Measurements from ENCODE around the gene POLR3GL.
A peak's percentile ranks its signal among the peaks of the same experiment; 100 is the strongest.

Gene POLR3GL

GRCh38 chr1:145992958-145993617 lies 28.6 kb downstream of the POLR3GL start:
- no peak for DNase-seq (ENCODE audit: low spot score)

GRCh38 chr1:145993618-145994390 lies 29.3 kb downstream of the POLR3GL start:
- no peak for DNase-seq (ENCODE audit: low spot score)

DNA sequence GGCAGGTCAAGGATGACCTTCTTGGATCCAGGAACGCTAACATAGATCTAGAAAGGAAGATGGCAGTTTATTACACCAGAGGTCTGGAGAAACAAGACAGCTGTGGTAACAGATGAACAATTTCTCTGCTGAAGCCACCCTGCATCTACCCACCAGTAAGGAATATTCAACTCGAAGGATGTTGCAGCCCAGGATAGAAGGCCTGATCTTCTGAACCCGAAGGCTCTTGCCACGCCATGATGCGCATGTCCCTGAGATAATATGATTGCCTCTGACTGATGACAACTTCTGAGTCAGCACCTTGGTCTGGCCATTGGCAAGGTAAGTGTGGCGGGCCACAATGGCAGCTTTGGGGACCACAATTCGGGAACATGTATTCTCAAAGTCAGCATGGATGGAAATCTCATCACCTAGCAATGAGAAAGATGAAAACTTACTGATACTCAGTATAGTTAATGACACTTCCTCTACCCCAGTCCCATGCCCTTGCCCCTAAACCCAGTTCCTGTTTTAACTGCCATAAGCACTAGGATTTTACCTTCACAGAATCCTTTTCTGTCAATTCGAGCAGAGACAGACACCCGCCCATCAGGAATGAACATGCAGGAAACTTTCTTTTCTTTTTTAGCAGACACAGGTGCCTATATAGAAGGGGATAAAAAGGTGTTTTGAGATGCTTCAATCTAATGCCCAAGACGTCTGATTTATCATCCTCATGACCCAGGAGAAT lies 30.1 kb downstream of the POLR3GL start:
- no peak for DNase-seq (ENCODE audit: low spot score)

DNA sequence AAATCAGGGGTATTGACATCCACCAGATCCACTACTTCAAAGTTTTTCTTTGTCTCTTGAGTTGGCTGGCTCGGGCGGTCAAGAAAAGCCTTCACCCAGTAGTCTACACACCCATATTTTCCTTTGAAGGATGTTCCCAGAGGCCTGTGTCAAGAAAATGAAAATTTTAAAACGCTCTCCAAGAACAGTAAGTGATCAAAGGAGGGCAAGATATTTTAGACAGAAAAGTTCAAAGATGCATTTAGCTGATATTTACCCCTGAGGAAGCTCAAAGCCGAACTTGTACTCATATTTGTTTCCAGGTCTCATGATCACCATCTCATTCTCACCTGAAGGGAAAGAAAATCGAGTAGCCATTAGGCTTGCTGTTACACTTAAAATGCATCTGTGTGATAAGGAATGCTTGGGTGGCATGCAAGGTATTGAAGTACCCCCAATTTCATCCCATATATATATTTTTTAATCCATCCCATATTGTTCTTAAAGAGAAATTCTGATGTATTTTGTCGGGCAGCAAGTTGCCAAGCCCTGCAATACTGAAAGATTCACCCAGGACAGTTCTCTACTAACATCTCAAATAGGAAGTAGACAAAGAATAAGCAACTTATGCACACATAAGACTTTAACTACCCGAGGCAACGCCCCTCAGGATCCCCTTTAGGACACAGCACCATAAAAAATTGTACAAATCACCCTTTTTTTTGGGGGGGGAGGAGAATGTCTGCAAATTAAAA lies 30.8 kb downstream of the POLR3GL start:
- no peak for DNase-seq (ENCODE audit: low spot score)

- no peak for DNase-seq (ENCODE audit: low spot score)
Observed at GRCh38 chr1:145995964-145996432, 31.5 kb downstream of the POLR3GL start.

DNA sequence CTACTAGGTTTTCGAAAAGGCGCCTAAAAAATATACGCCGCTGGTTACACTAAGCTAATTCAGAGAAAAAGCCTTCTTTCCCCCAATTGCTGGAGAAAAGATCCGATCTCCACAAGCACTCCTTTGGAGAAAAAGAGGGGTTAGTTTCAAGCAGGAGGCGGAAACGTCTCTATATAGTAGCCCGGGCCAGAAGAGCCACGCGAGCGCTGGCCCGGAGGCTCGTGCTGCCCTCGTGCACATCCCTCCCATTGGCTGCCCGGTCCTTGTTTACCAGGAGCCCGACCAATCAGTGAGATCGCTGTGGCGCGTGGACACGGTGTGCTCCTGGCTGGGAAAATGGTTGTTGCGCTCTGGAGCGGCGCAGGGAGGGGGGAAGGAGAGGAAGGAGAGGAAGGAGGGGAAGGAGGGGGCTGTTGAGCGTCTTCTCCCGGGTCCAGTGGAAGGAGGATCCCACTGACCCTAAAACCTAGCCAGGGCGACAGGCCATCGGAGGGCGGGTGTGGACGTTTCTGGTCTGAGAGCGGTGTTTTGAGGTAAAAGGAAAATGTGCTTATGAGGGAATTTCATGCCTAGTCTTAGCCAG lies 32.0 kb downstream of the POLR3GL start, which contains the start of gene TXNIP:
TSS of gene TXNIP (minus strand) at position 147 of the 583 bp plus-strand sequence. CDS start 313 bp downstream, outside the sequence.
- peak; percentile 99 for DNase-seq (ENCODE audit: low spot score)

- no peak for DNase-seq (ENCODE audit: low spot score)
Observed at GRCh38 chr1:145997016-145997717, 32.7 kb downstream of the POLR3GL start.

- DNase-seq (ENCODE audit: low spot score), result peak; percentile 49
Observed at GRCh38 chr1:145997718-145998023, 33.2 kb downstream of the POLR3GL start.

DNA sequence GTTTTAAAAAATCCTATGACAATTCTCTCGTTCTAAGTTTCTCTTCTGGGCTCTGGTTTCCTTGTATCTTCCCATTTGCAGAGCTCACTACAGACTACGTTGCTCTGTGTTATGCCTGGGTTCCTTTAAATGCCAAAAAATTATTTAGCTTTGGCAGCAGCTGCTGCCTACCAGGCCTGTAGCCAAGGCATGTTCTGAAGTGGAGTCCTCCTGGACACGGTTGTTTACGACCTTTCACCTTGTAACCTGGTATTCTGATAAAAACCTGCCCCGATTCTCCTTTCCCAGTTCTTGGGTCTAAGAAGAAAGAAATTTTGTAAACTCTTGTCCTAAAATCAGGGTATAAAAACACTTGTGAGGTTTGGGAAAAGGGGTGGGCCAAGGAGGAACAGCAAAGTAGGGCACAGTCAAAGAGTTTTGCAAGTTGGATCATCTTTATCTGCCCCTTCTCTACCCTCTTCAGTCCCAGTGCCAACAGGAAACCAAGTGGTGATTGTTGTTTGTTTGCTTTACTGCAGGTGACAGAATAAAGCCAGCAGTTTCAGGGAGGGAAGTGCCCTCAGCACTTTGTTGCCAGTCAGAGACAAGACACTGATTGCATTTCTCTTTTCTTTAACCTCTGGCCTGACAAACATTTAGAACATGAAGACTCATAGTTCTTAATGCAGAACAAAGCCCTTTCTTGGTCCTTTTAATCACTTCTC lies 35.0 kb downstream of the POLR3GL start:
- no peak for DNase-seq (ENCODE audit: low spot score)

- DNase-seq (ENCODE audit: low spot score), result no peak
Observed at GRCh38 chr1:146001709-146002108, 37.2 kb downstream of the POLR3GL start.

GRCh38 chr1:146007489-146008133 lies 43.1 kb downstream of the POLR3GL start:
- DNase-seq (ENCODE audit: low spot score), result no peak

GRCh38 chr1:146010126-146010738 lies 45.7 kb downstream of the POLR3GL start:
- no peak for DNase-seq (ENCODE audit: low spot score)

- peak; percentile 67 for DNase-seq (ENCODE audit: low spot score)
Observed at GRCh38 chr1:146012703-146013558, 48.4 kb downstream of the POLR3GL start.

- DNase-seq (ENCODE audit: low spot score), result no peak
Observed at GRCh38 chr1:146013559-146013922, 49.1 kb downstream of the POLR3GL start.

GRCh38 chr1:146016891-146017290 lies 52.4 kb downstream of the POLR3GL start:
- no peak for DNase-seq (ENCODE audit: low spot score)

DNA sequence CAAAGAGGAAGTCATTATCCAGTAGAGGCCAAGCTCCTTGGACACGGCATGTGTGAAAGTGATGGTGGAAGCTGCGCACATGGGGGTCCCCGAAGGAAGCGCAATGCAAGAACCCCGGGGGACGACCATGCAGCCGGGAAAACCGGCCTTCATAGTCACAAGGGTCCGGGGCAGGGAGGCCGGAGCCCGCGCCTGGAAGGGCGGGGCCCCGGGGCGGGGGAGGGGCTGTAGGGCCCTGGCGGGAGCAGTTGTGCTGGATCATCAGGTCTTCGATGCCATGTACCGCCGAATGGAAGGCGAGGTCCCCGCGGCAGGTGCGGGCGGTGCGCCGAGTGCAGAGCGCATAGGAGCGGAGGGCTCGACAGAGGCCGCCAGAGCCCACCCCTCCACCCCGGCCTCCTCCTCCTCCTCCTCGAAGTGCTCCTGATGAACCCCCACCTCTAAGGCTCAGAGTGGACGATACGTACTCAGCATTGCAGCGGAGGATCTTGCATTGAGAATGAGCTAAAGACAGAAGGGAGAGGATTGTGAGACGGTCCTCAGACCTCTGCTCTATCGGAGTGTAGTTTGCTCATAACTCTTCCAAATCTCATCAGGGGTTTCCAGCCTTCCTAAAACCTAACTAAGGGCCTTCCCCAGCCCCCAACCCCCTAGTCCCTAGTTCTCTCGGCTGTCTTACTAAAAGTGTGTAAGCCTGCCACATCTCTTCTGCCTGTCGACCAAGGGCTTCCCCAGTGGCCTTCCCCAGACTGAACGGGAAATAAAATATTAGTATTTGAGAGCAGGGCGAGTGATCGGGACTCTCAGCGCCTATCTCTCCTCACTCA lies 55.0 kb downstream of the POLR3GL start:
- DNase-seq (ENCODE audit: low spot score), result no peak
